Measurements from ENCODE around the gene C1QTNF6. TPM values are rescaled to one million over a fixed set of nuclear protein-coding genes. Genes with fewer than 3 reads are reported as not detected.
A peak's percentile ranks its signal among the peaks of the same experiment; 100 is the strongest.

The C1QTNF6 gene
- total RNA-seq, 1 experiment from 2014 or later = 15.2 TPM

GRCh38 chr22:37234736-37235711 is 47.0 kb upstream of the C1QTNF6 start:
- BruUV-seq (replicated peaks) = no TSS peak
- Histone ChIP-seq H3K36me3 (ENCODE audit: control insufficient read depth in 1 of 2, insufficient read depth in 2 of 2, low read length in 2 of 2) (no peaks in the 10 kb centered on the region), H3K9me3 (ENCODE audit: control insufficient read depth in 1 of 2, insufficient read depth in 1 of 2, low read depth in 1 of 2, low read length in 2 of 2) (no peaks in the 10 kb centered on the region), H2AFZ (ENCODE audit: low read depth, low read length, poor library complexity, severe bottlenecking) (no peak overlapping the region), H3K4me3 (replicated peaks in 1 of 2; ENCODE audit: low read depth in 1 of 2, low read length in 2 of 2) (no peak overlapping the region), H3K9ac (ENCODE audit: low read length) (0 out of 2 replicates have a peak overlapping the region, but pooled peaks have one; percentile 3), H3K9me2 (ENCODE audit: insufficient read depth) (no peaks in the 10 kb centered on the region), H3K27me3 (ENCODE audit: insufficient read depth, low read length) (no peaks in the 10 kb centered on the region), H3K27ac (ENCODE audit: low read depth, low read length) (no peak overlapping the region), H3K79me2 (ENCODE audit: insufficient read depth, low read length) (no peaks in the 10 kb centered on the region), H4K20me1 (ENCODE audit: insufficient read depth) (no peaks in the 10 kb centered on the region), H3K4me2 (ENCODE audit: low read length) (no peak overlapping the region), H3K4me1 (ENCODE audit: control insufficient read depth in 1 of 2, insufficient read depth in 2 of 2, low read length in 2 of 2) (peaks cover 6 to 15% of the 10 kb centered on the region in 2 experiments; a peak in 3 of 4 replicates)
- intact Hi-C loops (cut with micrococcal nuclease) = no loop called here
- RAD21 ChIA-PET (ENCODE audit: low non-redundant PET in 1 of 2, low total read pairs in 2 of 2, uncharacterized antibody in 2 of 2, unreplicated experiment in 2 of 2) = no interaction called here
- POLR2A ChIA-PET = no interaction called here
- no peak for TF ChIP-seq ELF1 (IDR thresholded peaks at IDR 0.05; ENCODE audit: borderline replicate concordance, low read depth)
- TF ChIP-seq, protein P1, sequence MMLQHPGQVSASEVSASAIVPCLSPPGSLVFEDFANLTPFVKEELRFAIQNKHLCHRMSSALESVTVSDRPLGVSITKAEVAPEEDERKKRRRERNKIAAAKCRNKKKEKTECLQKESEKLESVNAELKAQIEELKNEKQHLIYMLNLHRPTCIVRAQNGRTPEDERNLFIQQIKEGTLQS (IDR thresholded peaks at IDR 0.05) = no peak
- TF ChIP-seq YY1 (IDR thresholded peaks at IDR 0.05; ENCODE audit: extremely low read depth, insufficient replicate concordance, low read depth, low read length) = no peak
- no peak for TF ChIP-seq ZNF274 (IDR thresholded peaks at IDR 0.05; ENCODE audit: low read depth, low read length)
- TF ChIP-seq EGR1 (IDR thresholded peaks at IDR 0.05; ENCODE audit: low read depth) = no peak
- ATAC-seq = no peak
- no peak for DNase-seq (ENCODE audit: low read depth, low spot score)
- CTCF ChIA-PET = interaction anchor here (1.4 kb wide), 1 partner anchor 34 kb away, joined by 3 read pairs; no protein-coding TSS in a partner anchor

All from HCT116 (cell line).